Suprapubic skin (tissue), 4 donors: ENCODE results near the gene CNTN2.

Experiments used
- POLR2A ChIP-seq, 2 donors: fragments of 450-650 bp; IDR thresholded peaks; one replicate each; pipeline ENCODE4 v1.6.1; 2017; ENCODE audit warnings: antibody characterized with exemption in 2 of 2, mild to moderate bottlenecking in 2 of 2, moderate library complexity in 2 of 2
- POLR2AphosphoS5 ChIP-seq, 3 donors: sonication (generic); formaldehyde crosslinking; IDR thresholded peaks; one replicate each; pipeline ENCODE4 v1.6.1; 2017; ENCODE audit warnings: antibody characterized with exemption in 3 of 3
- TF ChIP-seq, protein P1 (sequence below), 2 donors: fragments of 200-600 bp in 1 of 2; fragments of 450-650 bp in 1 of 2; sonication (generic) in 1 of 2; IDR thresholded peaks; one replicate each; pipeline ENCODE4 v1.5.1; 2016 to 2019; ENCODE audit warnings: antibody characterized with exemption in 2 of 2, mild to moderate bottlenecking in 1 of 2, moderate library complexity in 1 of 2

- TF ChIP-seq POLR2AphosphoS5 (IDR thresholded peaks at IDR 0.05), result no peak
- TF ChIP-seq, protein P1, sequence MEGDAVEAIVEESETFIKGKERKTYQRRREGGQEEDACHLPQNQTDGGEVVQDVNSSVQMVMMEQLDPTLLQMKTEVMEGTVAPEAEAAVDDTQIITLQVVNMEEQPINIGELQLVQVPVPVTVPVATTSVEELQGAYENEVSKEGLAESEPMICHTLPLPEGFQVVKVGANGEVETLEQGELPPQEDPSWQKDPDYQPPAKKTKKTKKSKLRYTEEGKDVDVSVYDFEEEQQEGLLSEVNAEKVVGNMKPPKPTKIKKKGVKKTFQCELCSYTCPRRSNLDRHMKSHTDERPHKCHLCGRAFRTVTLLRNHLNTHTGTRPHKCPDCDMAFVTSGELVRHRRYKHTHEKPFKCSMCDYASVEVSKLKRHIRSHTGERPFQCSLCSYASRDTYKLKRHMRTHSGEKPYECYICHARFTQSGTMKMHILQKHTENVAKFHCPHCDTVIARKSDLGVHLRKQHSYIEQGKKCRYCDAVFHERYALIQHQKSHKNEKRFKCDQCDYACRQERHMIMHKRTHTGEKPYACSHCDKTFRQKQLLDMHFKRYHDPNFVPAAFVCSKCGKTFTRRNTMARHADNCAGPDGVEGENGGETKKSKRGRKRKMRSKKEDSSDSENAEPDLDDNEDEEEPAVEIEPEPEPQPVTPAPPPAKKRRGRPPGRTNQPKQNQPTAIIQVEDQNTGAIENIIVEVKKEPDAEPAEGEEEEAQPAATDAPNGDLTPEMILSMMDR (IDR thresholded peaks at IDR 0.05), result no peak
- no peak for TF ChIP-seq POLR2A (IDR thresholded peaks at IDR 0.05)
These were observed 26.0 kb upstream of the CNTN2 start for GRCh38 chr1:205017001-205017400.
